GM12892 (cell line): Measurements from ENCODE around the gene SCYL1.

Experiments
- POLR2A ChIP-seq: IDR thresholded peaks from 2 replicates; pipeline ENCODE4 v1.6.1; 2011; ENCODE audit warnings: low read depth, low read length, control low read depth
- POLR2AphosphoS5 ChIP-seq: IDR thresholded peaks from 2 replicates; pipeline ENCODE4 v1.6.1; 2011; ENCODE audit warnings: low read depth, low read length, control low read depth
- TAF1 ChIP-seq: IDR thresholded peaks from 2 replicates; pipeline ENCODE4 v1.6.1; 2011; ENCODE audit warnings: low read depth, mild to moderate bottlenecking, control low read depth, low read length, borderline replicate concordance

GRCh38 chr11:65499713-65500386 lies 25.0 kb upstream of the SCYL1 start:
- TF ChIP-seq TAF1 (no peak), POLR2A (no peak), POLR2AphosphoS5 (no peak)
